Activated B cell treated with CpG ODN at 0.5 μM for 24 hours (primary cell): ENCODE results near the gene SIRT3. TPM values are rescaled to one million over a fixed set of nuclear protein-coding genes. Genes with fewer than 3 reads are reported as not detected.

Experiments
- ATAC-seq: fragments of 200-7000 bp; cut with Tn5 transposase; one replicate; pipeline ENCODE4 v1.10.0; 2021; ENCODE audit warnings: low read depth, mild to moderate bottlenecking, moderate library complexity
- CTCF ChIA-PET: fragments of 350-600 bp; sonication (Branson Sonifier 250); formaldehyde crosslinking; loops from one replicate; lab custom pipeline; 2021; ENCODE audit warnings: antibody characterized with exemption; lab: Charles Lee
- POLR2A ChIA-PET: fragments of 350-600 bp; sonication (Branson Sonifier 250); formaldehyde crosslinking; loops from one replicate; lab custom pipeline; 2021; ENCODE audit warnings: antibody characterized with exemption; lab: Charles Lee
- DNase-seq: peaks from one replicate; pipeline ENCODE4 v3.0.0; 2022
- H3K27ac Mint-ChIP-seq: one replicate; pipeline ENCODE4 v1.8.0; 2020; ENCODE audit warnings: mixed read lengths
- H3K27me3 Mint-ChIP-seq: one replicate; pipeline ENCODE4 v1.8.0; 2021; ENCODE audit warnings: mixed read lengths
- H3K36me3 Mint-ChIP-seq: one replicate; pipeline ENCODE4 v1.8.0; 2021; ENCODE audit warnings: low read depth, mixed read lengths
- H3K4me1 Mint-ChIP-seq: one replicate; pipeline ENCODE4 v1.8.0; 2021; ENCODE audit warnings: mixed read lengths
- H3K4me3 Mint-ChIP-seq: one replicate; pipeline ENCODE4 v1.8.0; 2020; ENCODE audit warnings: mild to moderate bottlenecking, mixed read lengths
- H3K9me3 Mint-ChIP-seq: one replicate; pipeline ENCODE4 v1.8.0; 2020; ENCODE audit warnings: mixed read lengths
- CTCF ChIP-seq: fragments of 200-600 bp; IDR thresholded peaks from one replicate; pipeline ENCODE4 v1.8.0; 2022; ENCODE audit warnings: antibody characterized with exemption, mild to moderate bottlenecking
- intact Hi-C: fragments of 100-400 bp; cut with micrococcal nuclease; formaldehyde crosslinking; loops from one replicate; pipeline ENCODE4 v1.15.1; 2024
- total RNA-seq: library from RNA; stranded (reverse); gene quantifications from 2 replicates; pipeline ENCODE4 v1.2.3, GENCODE V29; 2022

The SIRT3 gene
- total RNA-seq, 1 donor from 2014 or later = 21.8 TPM

- Mint-ChIP-seq H3K4me1 (peaks cover 31% of the 10 kb centered on the region), H3K9me3 (no peaks in the 10 kb centered on the region), H3K36me3 (peaks cover 35% of the 10 kb centered on the region), H3K27me3 (no peaks in the 10 kb centered on the region), H3K4me3 (no peak overlapping the region), H3K27ac (no peak overlapping the region)
- ChIA-PET POLR2A (interaction anchor here (0.8 kb wide), 1 partner anchor 13 kb away, joined by 3 read pairs; no protein-coding TSS in a partner anchor), CTCF (no interaction called here)
- TF ChIP-seq CTCF = no peak
- intact Hi-C loops = no loop called here
- no peak for DNase-seq
- ATAC-seq = no peak
These were observed 19.0 kb upstream of the SIRT3 start for GRCh38 chr11:255176-255575.

GRCh38 chr11:253886-254270 is 17.7 kb upstream of the SIRT3 start:
- ChIA-PET CTCF (interaction anchor here (4.1 kb wide), 1 partner anchor 52 kb away, joined by 25 read pairs; no protein-coding TSS in a partner anchor), POLR2A (interaction anchor here (4.8 kb wide), 1 partner anchor 14 kb away, joined by 35 read pairs; no protein-coding TSS in a partner anchor)
- Mint-ChIP-seq H3K9me3 (no peaks in the 10 kb centered on the region), H3K27ac (no peak overlapping the region), H3K4me3 (no peak overlapping the region), H3K36me3 (peaks cover 47% of the 10 kb centered on the region), H3K4me1 (peaks cover 23% of the 10 kb centered on the region), H3K27me3 (no peaks in the 10 kb centered on the region)
- no peak for TF ChIP-seq CTCF
- no peak for DNase-seq
- ATAC-seq = no peak
- intact Hi-C loops = loop anchor here (5.0 kb wide), 1 partner anchor 193 kb away; no protein-coding TSS in a partner anchor

- DNase-seq (no peak), ATAC-seq (no peak)
- CTCF ChIA-PET = interaction anchor here (4.1 kb wide), 1 partner anchor 52 kb away, joined by 25 read pairs; no protein-coding TSS in a partner anchor
- POLR2A ChIA-PET = interaction anchor here (4.8 kb wide), 1 partner anchor 15 kb away, joined by 35 read pairs; no protein-coding TSS in a partner anchor
- Mint-ChIP-seq H3K4me1 (peaks cover 19% of the 10 kb centered on the region), H3K4me3 (no peak overlapping the region), H3K9me3 (no peaks in the 10 kb centered on the region), H3K27me3 (no peaks in the 10 kb centered on the region), H3K36me3 (peaks cover 53% of the 10 kb centered on the region), H3K27ac (no peak overlapping the region)
- no peak for TF ChIP-seq CTCF
- intact Hi-C loops = loop anchor here (5.0 kb wide), 1 partner anchor 194 kb away; no protein-coding TSS in a partner anchor
These were observed 17.2 kb upstream of the SIRT3 start for GRCh38 chr11:253160-253885.

- DNase-seq = no peak
- Mint-ChIP-seq H3K27me3 (no peaks in the 10 kb centered on the region), H3K27ac (no peak overlapping the region), H3K36me3 (peaks cover 59% of the 10 kb centered on the region), H3K4me3 (no peak overlapping the region), H3K4me1 (peaks cover 13% of the 10 kb centered on the region), H3K9me3 (no peaks in the 10 kb centered on the region)
- ChIA-PET CTCF (interaction anchor here (1.0 to 4.1 kb wide), 4 partner anchors 8 to 102 kb away, joined by 3 to 26 read pairs (median 14); no protein-coding TSS in a partner anchor), POLR2A (interaction anchor here (0.6 to 4.8 kb wide), 2 partner anchors 15 to 103 kb away, joined by 4 to 35 read pairs; no protein-coding TSS in a partner anchor)
- no peak for ATAC-seq
- intact Hi-C loops = loop anchor here (5.0 kb wide), 1 partner anchor 195 kb away; no protein-coding TSS in a partner anchor
- no peak for TF ChIP-seq CTCF
These were observed 16.5 kb upstream of the SIRT3 start for GRCh38 chr11:252666-253065.

- H3K27ac Mint-ChIP-seq = no peak overlapping the region
- ChIA-PET POLR2A (interaction anchor here (0.8 to 4.8 kb wide), 6 partner anchors 14 to 104 kb away, joined by 3 to 35 read pairs (median 6); partner anchors contain the start of gene IFITM2), CTCF (interaction anchor here (1.0 to 4.1 kb wide), 21 partner anchors 8 to 199 kb away, joined by 3 to 28 read pairs (median 6); partner anchors contain the start of genes BET1L, PGGHG and RIC8A)
- DNase-seq (no peak), ATAC-seq (no peak)
- no peak for TF ChIP-seq CTCF
- H3K4me3 Mint-ChIP-seq = no peak overlapping the region
- intact Hi-C loops = loop anchor here (1.0 to 5.0 kb wide), 3 partner anchors 17 to 196 kb away; no protein-coding TSS in a partner anchor
- no peaks in the 10 kb centered on the region for H3K9me3 Mint-ChIP-seq
- H3K27me3 Mint-ChIP-seq = no peaks in the 10 kb centered on the region
- peaks cover 2% of the 10 kb centered on the region for H3K4me1 Mint-ChIP-seq
- H3K36me3 Mint-ChIP-seq = peaks cover 70% of the 10 kb centered on the region
These were observed 15.4 kb upstream of the SIRT3 start for GRCh38 chr11:251550-251949.
